Mucosa of stomach (tissue), 1 donor: ENCODE measurements around the gene ZC3H7B.

Experiments
- H3K27me3 ChIP-seq: one replicate; pipeline ENCODE4 v1.7.0; 2013; ENCODE audit warnings: mild to moderate bottlenecking, low read length; ENCODE audit not compliant: control insufficient read depth, insufficient read depth
- H3K36me3 ChIP-seq: one replicate; pipeline ENCODE4 v1.7.0; 2013; ENCODE audit warnings: low read length; ENCODE audit not compliant: control insufficient read depth, insufficient read depth
- H3K4me1 ChIP-seq: one replicate; pipeline ENCODE4 v1.7.0; 2013; ENCODE audit warnings: mild to moderate bottlenecking, low read length; ENCODE audit not compliant: control insufficient read depth, insufficient read depth
- H3K4me3 ChIP-seq: one replicate; pipeline ENCODE4 v1.7.0; 2013; ENCODE audit warnings: low read length
- H3K9ac ChIP-seq: one replicate; pipeline ENCODE4 v1.7.0; 2013; ENCODE audit warnings: mild to moderate bottlenecking, low read length, moderate library complexity
- H3K9me3 ChIP-seq: one replicate; pipeline ENCODE4 v1.7.0; 2013; ENCODE audit warnings: mild to moderate bottlenecking, low read length, moderate library complexity; ENCODE audit not compliant: control insufficient read depth
- donor health status: Pancreatic carcinoma.

Gene ZC3H7B

GRCh38 chr22:41314821-41315220 lies 13.5 kb downstream of the ZC3H7B start:
- Histone ChIP-seq H3K4me3 (no peak overlapping the region), H3K4me1 (peaks cover 5% of the 10 kb centered on the region), H3K27me3 (no peaks in the 10 kb centered on the region), H3K36me3 (no peaks in the 10 kb centered on the region), H3K9me3 (no peaks in the 10 kb centered on the region), H3K9ac (no peak overlapping the region)

- Histone ChIP-seq H3K9ac (no peak overlapping the region), H3K27me3 (no peaks in the 10 kb centered on the region), H3K9me3 (no peaks in the 10 kb centered on the region), H3K36me3 (no peaks in the 10 kb centered on the region), H3K4me3 (no peak overlapping the region), H3K4me1 (peaks cover 5% of the 10 kb centered on the region)
Measured at GRCh38 chr22:41315586-41315985, 14.3 kb downstream of the ZC3H7B start.

GRCh38 chr22:41320416-41321240 lies 19.3 kb downstream of the ZC3H7B start:
- peaks cover 15% of the 10 kb centered on the region for H3K36me3 ChIP-seq
- H3K27me3 ChIP-seq, result no peaks in the 10 kb centered on the region

GRCh38 chr22:41324821-41325528 lies 23.6 kb downstream of the ZC3H7B start:
- Histone ChIP-seq H3K27me3 (no peaks in the 10 kb centered on the region), H3K9me3 (no peaks in the 10 kb centered on the region), H3K36me3 (peaks cover 15% of the 10 kb centered on the region), H3K9ac (no peak overlapping the region), H3K4me1 (no peaks in the 10 kb centered on the region), H3K4me3 (no peak overlapping the region)

More at GRCh38 chr22:41320416-41321240, 19.3 kb downstream of the ZC3H7B start:
- Histone ChIP-seq H3K9ac (no peak overlapping the region), H3K9me3 (no peaks in the 10 kb centered on the region), H3K4me3 (no peak overlapping the region), H3K4me1 (no peaks in the 10 kb centered on the region)

GRCh38 chr22:41327124-41327523 lies 25.8 kb downstream of the ZC3H7B start:
- H3K9me3 ChIP-seq, result no peaks in the 10 kb centered on the region
- H3K36me3 ChIP-seq, result peaks cover 17% of the 10 kb centered on the region
- no peak overlapping the region for H3K4me3 ChIP-seq
- H3K9ac ChIP-seq, result no peak overlapping the region
- no peaks in the 10 kb centered on the region for H3K27me3 ChIP-seq
- H3K4me1 ChIP-seq, result no peaks in the 10 kb centered on the region

GRCh38 chr22:41330169-41330568 lies 28.8 kb downstream of the ZC3H7B start:
- Histone ChIP-seq H3K36me3 (peaks cover 14% of the 10 kb centered on the region), H3K9ac (no peak overlapping the region), H3K27me3 (no peaks in the 10 kb centered on the region), H3K4me1 (no peaks in the 10 kb centered on the region), H3K4me3 (no peak overlapping the region), H3K9me3 (no peaks in the 10 kb centered on the region)

- H3K9me3 ChIP-seq, result no peaks in the 10 kb centered on the region
- H3K4me3 ChIP-seq, result no peak overlapping the region
- no peaks in the 10 kb centered on the region for H3K27me3 ChIP-seq
- H3K9ac ChIP-seq, result no peak overlapping the region
- peaks cover 9% of the 10 kb centered on the region for H3K36me3 ChIP-seq
- no peaks in the 10 kb centered on the region for H3K4me1 ChIP-seq
Measured at GRCh38 chr22:41332217-41332939, 31.1 kb downstream of the ZC3H7B start.

GRCh38 chr22:41333806-41334205 lies 32.5 kb downstream of the ZC3H7B start:
- Histone ChIP-seq H3K36me3 (peaks cover 9% of the 10 kb centered on the region), H3K9ac (no peak overlapping the region), H3K27me3 (no peaks in the 10 kb centered on the region), H3K4me3 (no peak overlapping the region), H3K9me3 (no peaks in the 10 kb centered on the region), H3K4me1 (no peaks in the 10 kb centered on the region)

- H3K4me3 ChIP-seq, result no peak overlapping the region
- H3K9me3 ChIP-seq, result no peaks in the 10 kb centered on the region
- peaks cover 9% of the 10 kb centered on the region for H3K36me3 ChIP-seq
- H3K9ac ChIP-seq, result no peak overlapping the region
- no peaks in the 10 kb centered on the region for H3K4me1 ChIP-seq
- no peaks in the 10 kb centered on the region for H3K27me3 ChIP-seq
Measured at GRCh38 chr22:41334215-41334614, 32.9 kb downstream of the ZC3H7B start.

- H3K36me3 ChIP-seq, result peaks cover 9% of the 10 kb centered on the region
- no peaks in the 10 kb centered on the region for H3K9me3 ChIP-seq
- H3K9ac ChIP-seq, result no peak overlapping the region
- no peaks in the 10 kb centered on the region for H3K4me1 ChIP-seq
- no peak overlapping the region for H3K4me3 ChIP-seq
- H3K27me3 ChIP-seq, result no peaks in the 10 kb centered on the region
Measured at GRCh38 chr22:41334951-41335635, 33.8 kb downstream of the ZC3H7B start.

- Histone ChIP-seq H3K36me3 (no peaks in the 10 kb centered on the region), H3K4me3 (no peak overlapping the region), H3K9ac (no peak overlapping the region), H3K9me3 (no peaks in the 10 kb centered on the region), H3K27me3 (no peaks in the 10 kb centered on the region), H3K4me1 (no peaks in the 10 kb centered on the region)
Measured at GRCh38 chr22:41338614-41339212, 37.4 kb downstream of the ZC3H7B start.
